Measurements from ENCODE around the gene ANAPC2.

Gene ANAPC2

GRCh38 chr9:137160054-137160425 lies 28.3 kb downstream of the ANAPC2 start:
- Histone ChIP-seq H3K9ac (ENCODE audit: low read length) (no peak overlapping the region), H3K4me1 (ENCODE audit: low read length) (peaks cover 23% of the 10 kb centered on the region), H3K27ac (ENCODE audit: low read length) (no peak overlapping the region), H3F3A (ENCODE audit: insufficient read depth, low read length) (no peaks in the 10 kb centered on the region), H2AFZ (ENCODE audit: low read length) (no peak overlapping the region), H3K27me3 (replicated peaks; ENCODE audit: insufficient read depth, low read length) (peaks cover 61% of the 10 kb centered on the region), H3K9me3 (replicated peaks; ENCODE audit: insufficient read depth, low read length) (no peaks in the 10 kb centered on the region), H3K79me2 (ENCODE audit: low read length) (no peaks in the 10 kb centered on the region), H3K4me3 (ENCODE audit: low read length) (no peak overlapping the region), H3K36me3 (replicated peaks; ENCODE audit: insufficient read depth, low read length) (no peaks in the 10 kb centered on the region), H3K4me2 (ENCODE audit: low read depth, low read length) (no peak overlapping the region), H4K20me1 (ENCODE audit: insufficient read depth, low read length) (no peaks in the 10 kb centered on the region), H3K9me2 (replicated peaks; ENCODE audit: insufficient read depth, low read length) (no peaks in the 10 kb centered on the region)
- TF ChIP-seq EZH2 (optimal IDR thresholded peaks at IDR 0.05; ENCODE audit: low read depth, low read length) (no peak), EZH2phosphoT487 (IDR thresholded peaks at IDR 0.05; ENCODE audit: low read length) (no peak)
- TF ChIP-seq, protein P1, sequence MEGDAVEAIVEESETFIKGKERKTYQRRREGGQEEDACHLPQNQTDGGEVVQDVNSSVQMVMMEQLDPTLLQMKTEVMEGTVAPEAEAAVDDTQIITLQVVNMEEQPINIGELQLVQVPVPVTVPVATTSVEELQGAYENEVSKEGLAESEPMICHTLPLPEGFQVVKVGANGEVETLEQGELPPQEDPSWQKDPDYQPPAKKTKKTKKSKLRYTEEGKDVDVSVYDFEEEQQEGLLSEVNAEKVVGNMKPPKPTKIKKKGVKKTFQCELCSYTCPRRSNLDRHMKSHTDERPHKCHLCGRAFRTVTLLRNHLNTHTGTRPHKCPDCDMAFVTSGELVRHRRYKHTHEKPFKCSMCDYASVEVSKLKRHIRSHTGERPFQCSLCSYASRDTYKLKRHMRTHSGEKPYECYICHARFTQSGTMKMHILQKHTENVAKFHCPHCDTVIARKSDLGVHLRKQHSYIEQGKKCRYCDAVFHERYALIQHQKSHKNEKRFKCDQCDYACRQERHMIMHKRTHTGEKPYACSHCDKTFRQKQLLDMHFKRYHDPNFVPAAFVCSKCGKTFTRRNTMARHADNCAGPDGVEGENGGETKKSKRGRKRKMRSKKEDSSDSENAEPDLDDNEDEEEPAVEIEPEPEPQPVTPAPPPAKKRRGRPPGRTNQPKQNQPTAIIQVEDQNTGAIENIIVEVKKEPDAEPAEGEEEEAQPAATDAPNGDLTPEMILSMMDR (IDR thresholded peaks at IDR 0.05; ENCODE audit: low read length) = no peak
- no peak for DNase-seq

GRCh38 chr9:137159105-137160053 lies 29.0 kb downstream of the ANAPC2 start:
- no peak overlapping the region for H3K4me3 ChIP-seq (ENCODE audit: low read length)
- peak overlapping the region; percentile 4; the same call in 1 of the 2 replicates for H2AFZ ChIP-seq (ENCODE audit: low read length)
- H3K79me2 ChIP-seq (ENCODE audit: low read length) = no peaks in the 10 kb centered on the region
- TF ChIP-seq EZH2phosphoT487 (IDR thresholded peaks at IDR 0.05; ENCODE audit: low read length) (no peak), EZH2 (optimal IDR thresholded peaks at IDR 0.05; ENCODE audit: low read depth, low read length) (no peak)
- TF ChIP-seq, protein P1 (IDR thresholded peaks at IDR 0.05; ENCODE audit: low read length) = no peak
- H3K9me2 ChIP-seq (replicated peaks; ENCODE audit: insufficient read depth, low read length) = no peaks in the 10 kb centered on the region
- no peaks in the 10 kb centered on the region for H4K20me1 ChIP-seq (ENCODE audit: insufficient read depth, low read length)
- H3F3A ChIP-seq (ENCODE audit: insufficient read depth, low read length) = no peaks in the 10 kb centered on the region
- H3K9ac ChIP-seq (ENCODE audit: low read length) = no peak overlapping the region
- peak; percentile 7 for DNase-seq
- H3K36me3 ChIP-seq (replicated peaks; ENCODE audit: insufficient read depth, low read length) = no peaks in the 10 kb centered on the region
- peaks cover 60% of the 10 kb centered on the region for H3K27me3 ChIP-seq (replicated peaks; ENCODE audit: insufficient read depth, low read length)
- H3K4me2 ChIP-seq (ENCODE audit: low read depth, low read length) = peak overlapping the region; percentile 52; the same call in 1 of the 2 replicates
- no peaks in the 10 kb centered on the region for H3K9me3 ChIP-seq (replicated peaks; ENCODE audit: insufficient read depth, low read length)
- H3K4me1 ChIP-seq (ENCODE audit: low read length) = peaks cover 23% of the 10 kb centered on the region
- H3K27ac ChIP-seq (ENCODE audit: low read length) = no peak overlapping the region

DNA sequence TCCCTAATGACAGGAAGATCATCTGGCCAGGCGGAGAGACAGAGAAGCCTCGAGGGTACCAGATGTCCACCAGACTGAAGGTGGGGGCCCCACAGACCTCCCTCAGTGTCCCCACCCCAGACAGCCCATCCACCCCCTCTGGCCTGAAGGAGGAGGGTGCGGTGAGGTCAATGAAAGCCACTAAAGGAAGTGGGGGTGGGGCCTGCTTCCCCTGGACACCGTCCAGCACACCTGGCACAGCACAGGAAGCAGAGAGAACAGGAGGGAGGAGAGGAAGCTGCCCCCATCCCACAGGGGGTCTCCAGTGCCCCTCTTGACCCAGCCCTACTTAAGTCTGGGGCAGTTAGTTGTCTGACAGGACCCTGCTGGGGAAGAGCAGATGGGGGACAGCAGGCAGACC lies 29.7 kb downstream of the ANAPC2 start:
- Histone ChIP-seq H3K9me2 (replicated peaks; ENCODE audit: insufficient read depth, low read length) (no peaks in the 10 kb centered on the region), H3K27ac (ENCODE audit: low read length) (no peak overlapping the region), H3K9ac (ENCODE audit: low read length) (no peak overlapping the region), H3K36me3 (replicated peaks; ENCODE audit: insufficient read depth, low read length) (no peaks in the 10 kb centered on the region), H4K20me1 (ENCODE audit: insufficient read depth, low read length) (no peaks in the 10 kb centered on the region), H2AFZ (ENCODE audit: low read length) (0 out of 2 replicates have a peak overlapping the region, but pooled peaks have one; percentile 4), H3F3A (ENCODE audit: insufficient read depth, low read length) (no peaks in the 10 kb centered on the region), H3K4me1 (ENCODE audit: low read length) (peaks cover 23% of the 10 kb centered on the region), H3K4me3 (ENCODE audit: low read length) (no peak overlapping the region), H3K27me3 (replicated peaks; ENCODE audit: insufficient read depth, low read length) (peaks cover 52% of the 10 kb centered on the region), H3K9me3 (replicated peaks; ENCODE audit: insufficient read depth, low read length) (no peaks in the 10 kb centered on the region), H3K79me2 (ENCODE audit: low read length) (no peaks in the 10 kb centered on the region), H3K4me2 (ENCODE audit: low read depth, low read length) (peak overlapping the region; percentile 52; the same call in 1 of the 2 replicates)
- DNase-seq = peak; percentile 3
- TF ChIP-seq EZH2phosphoT487 (IDR thresholded peaks at IDR 0.05; ENCODE audit: low read length) (no peak), EZH2 (optimal IDR thresholded peaks at IDR 0.05; ENCODE audit: low read depth, low read length) (no peak)
- TF ChIP-seq, protein P1 (IDR thresholded peaks at IDR 0.05; ENCODE audit: low read length) = no peak

Data from MM.1S (cell line).